Left lung (tissue), 10 donors: ENCODE measurements around the gene RGL3. TPM values are rescaled to one million over a fixed set of nuclear protein-coding genes. Genes with fewer than 3 reads are reported as not detected.

Source experiments
- ATAC-seq: fragments of 200-7000 bp; cut with Tn5 transposase; one replicate; pipeline ENCODE4 v1.9.1; 2020; ENCODE audit warnings: moderate library complexity
- DNase-seq, 4 donors: peaks; one replicate each; pipeline ENCODE4 v3.0.0-alpha.2; 2013 to 2020
- H3K27ac ChIP-seq, 2 donors: fragments of 200-600 bp; sonication (generic) in 1 of 2; one replicate each; pipeline versions ENCODE4 v1.5.0 to v1.8.0; 2020 to 2021
- H3K27me3 ChIP-seq, 2 donors: fragments of 200-600 bp; sonication (generic) in 1 of 2; one replicate each; pipeline versions ENCODE4 v1.5.0 to v1.8.0; 2020 to 2021
- H3K36me3 ChIP-seq, 2 donors: fragments of 200-600 bp; sonication (generic) in 1 of 2; one replicate each; pipeline versions ENCODE4 v1.5.0 to v1.8.0; 2020 to 2021
- H3K4me1 ChIP-seq, 2 donors: fragments of 200-600 bp; one replicate each; pipeline ENCODE4 v1.8.0; 2021
- H3K4me3 ChIP-seq, 2 donors: fragments of 200-600 bp; sonication (generic) in 1 of 2; one replicate each; pipeline versions ENCODE4 v1.5.0 to v1.8.0; 2020 to 2021; ENCODE audit warnings: mild to moderate bottlenecking in 1 of 2
- H3K9me3 ChIP-seq, 2 donors: fragments of 200-600 bp; sonication (generic) in 1 of 2; one replicate each; pipeline versions ENCODE4 v1.5.0 to v1.8.0; 2020 to 2021
- intact Hi-C, 2 donors: fragments of 100-400 bp; cut with DNase I; formaldehyde crosslinking; loops; one replicate each; pipeline versions ENCODE4 v1.11.2 to v1.14.2; 2022
- polyA plus RNA-seq, 6 donors: library from polyadenylated mRNA; unstranded; fragments of 120-200 nt; gene quantifications; one replicate each; pipeline ENCODE4 v1.2.1, GENCODE V29; 2013; ENCODE audit not compliant: insufficient read length in 6 of 6
- total RNA-seq, 2 donors: library from RNA; stranded (reverse); fragmentation: NEBNext Ultra II Directional; extraction: Animal tissue kit (Norgen Biotek cat#: 25700); gene quantifications; one replicate each; pipeline ENCODE4 v1.2.1, GENCODE V29; 2021
- TF ChIP-seq, protein P1 (sequence below), 2 donors: fragments of 200-600 bp; sonication (generic) in 1 of 2; IDR thresholded peaks; one replicate each; pipeline versions ENCODE4 v1.5.0 to v1.8.0; 2021; ENCODE audit warnings: antibody characterized with exemption in 2 of 2
- donor health status: DM: no; HTN: yes; CAD: no.
- donor health status: DM: no; HTN: no; CAD: no.

Gene RGL3
- total and polyA plus RNA-seq, 8 donors, result 32.9 to 68.2 (median 56.6) TPM

DNA sequence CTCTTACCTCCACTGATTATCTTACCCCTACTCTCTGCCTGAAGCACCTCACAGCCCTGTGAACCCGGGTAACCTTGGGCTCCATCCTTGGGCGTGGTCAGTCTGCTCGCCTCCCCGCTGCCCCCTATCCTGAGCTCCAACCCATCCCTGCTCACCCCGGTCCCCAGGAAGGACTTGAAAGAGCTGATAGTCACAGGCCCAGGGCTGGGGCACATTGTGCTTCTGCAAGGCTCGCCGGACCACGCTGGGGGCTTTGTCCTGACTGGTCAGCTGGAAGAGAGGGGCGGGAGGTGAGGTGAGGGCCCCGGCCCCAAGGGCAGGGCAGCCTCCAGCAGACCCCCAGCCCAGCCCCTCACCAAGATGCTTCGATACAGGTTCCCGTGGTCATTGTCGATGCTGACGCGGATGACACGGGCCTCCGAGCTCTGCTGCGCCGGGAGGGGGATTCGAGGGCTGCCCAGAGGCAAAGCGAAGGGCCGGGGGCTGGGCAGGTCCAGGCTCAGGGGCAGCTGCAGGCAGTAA lies 22.0 kb downstream of the RGL3 start:
- ATAC-seq (no peak), DNase-seq (no peak)
- intact Hi-C loops, result no loop called here
- no peaks in the 10 kb centered on the region for H3K4me1 ChIP-seq
- H3K36me3 ChIP-seq, result peaks cover 0 to 12% of the 10 kb centered on the region in 2 donors
- TF ChIP-seq, protein P1, sequence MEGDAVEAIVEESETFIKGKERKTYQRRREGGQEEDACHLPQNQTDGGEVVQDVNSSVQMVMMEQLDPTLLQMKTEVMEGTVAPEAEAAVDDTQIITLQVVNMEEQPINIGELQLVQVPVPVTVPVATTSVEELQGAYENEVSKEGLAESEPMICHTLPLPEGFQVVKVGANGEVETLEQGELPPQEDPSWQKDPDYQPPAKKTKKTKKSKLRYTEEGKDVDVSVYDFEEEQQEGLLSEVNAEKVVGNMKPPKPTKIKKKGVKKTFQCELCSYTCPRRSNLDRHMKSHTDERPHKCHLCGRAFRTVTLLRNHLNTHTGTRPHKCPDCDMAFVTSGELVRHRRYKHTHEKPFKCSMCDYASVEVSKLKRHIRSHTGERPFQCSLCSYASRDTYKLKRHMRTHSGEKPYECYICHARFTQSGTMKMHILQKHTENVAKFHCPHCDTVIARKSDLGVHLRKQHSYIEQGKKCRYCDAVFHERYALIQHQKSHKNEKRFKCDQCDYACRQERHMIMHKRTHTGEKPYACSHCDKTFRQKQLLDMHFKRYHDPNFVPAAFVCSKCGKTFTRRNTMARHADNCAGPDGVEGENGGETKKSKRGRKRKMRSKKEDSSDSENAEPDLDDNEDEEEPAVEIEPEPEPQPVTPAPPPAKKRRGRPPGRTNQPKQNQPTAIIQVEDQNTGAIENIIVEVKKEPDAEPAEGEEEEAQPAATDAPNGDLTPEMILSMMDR (IDR thresholded peaks at IDR 0.05), result no peak
- H3K27me3 ChIP-seq, result no peaks in the 10 kb centered on the region
- no peaks in the 10 kb centered on the region for H3K9me3 ChIP-seq
- no peak overlapping the region for H3K4me3 ChIP-seq
- H3K27ac ChIP-seq, result no peak overlapping the region

DNA sequence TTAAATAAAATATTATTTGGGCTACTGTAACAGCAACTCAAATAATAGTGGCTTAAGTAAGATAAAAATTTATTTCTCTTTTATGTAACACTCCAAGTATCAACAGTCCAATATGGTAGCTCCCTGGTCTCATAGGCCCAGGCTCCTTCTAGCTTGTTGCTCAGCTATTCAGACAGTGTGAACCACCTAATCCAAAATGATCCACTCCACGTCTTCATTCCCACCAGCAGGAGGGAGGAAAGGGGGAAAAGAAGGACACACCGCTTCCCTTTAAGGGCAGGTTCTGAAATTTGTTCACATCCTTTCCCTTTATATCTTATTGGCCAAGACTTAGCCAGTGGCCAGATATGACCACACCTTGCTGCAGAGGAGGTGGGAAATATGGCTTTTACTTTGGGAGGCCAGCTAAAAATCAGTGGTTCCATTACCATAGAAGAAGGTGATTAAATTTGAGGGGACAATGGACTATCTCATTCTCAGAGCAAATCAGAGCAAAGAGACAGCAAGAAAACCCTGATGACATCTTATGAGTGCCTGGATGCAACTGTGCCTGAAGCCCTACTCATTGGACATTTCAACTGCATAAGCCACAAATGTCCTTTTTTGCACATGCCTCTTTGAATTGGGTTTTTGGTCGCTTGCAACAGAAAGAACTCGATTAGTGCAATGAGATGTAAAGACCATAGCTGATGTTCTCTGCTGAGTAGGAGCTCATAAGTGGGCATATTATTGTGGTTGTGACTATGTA lies 28.0 kb downstream of the RGL3 start:
- DNase-seq (no peak), ATAC-seq (no peak)
- no peaks in the 10 kb centered on the region for H3K36me3 ChIP-seq
- intact Hi-C loops, result no loop called here
- no peak overlapping the region for H3K4me3 ChIP-seq
- no peaks in the 10 kb centered on the region for H3K27me3 ChIP-seq
- H3K4me1 ChIP-seq, result peaks cover 0 to 15% of the 10 kb centered on the region in 2 donors
- TF ChIP-seq, protein P1 (IDR thresholded peaks at IDR 0.05), result no peak
- no peak overlapping the region for H3K27ac ChIP-seq
- peaks cover 0 to 10% of the 10 kb centered on the region in 2 donors for H3K9me3 ChIP-seq

DNA sequence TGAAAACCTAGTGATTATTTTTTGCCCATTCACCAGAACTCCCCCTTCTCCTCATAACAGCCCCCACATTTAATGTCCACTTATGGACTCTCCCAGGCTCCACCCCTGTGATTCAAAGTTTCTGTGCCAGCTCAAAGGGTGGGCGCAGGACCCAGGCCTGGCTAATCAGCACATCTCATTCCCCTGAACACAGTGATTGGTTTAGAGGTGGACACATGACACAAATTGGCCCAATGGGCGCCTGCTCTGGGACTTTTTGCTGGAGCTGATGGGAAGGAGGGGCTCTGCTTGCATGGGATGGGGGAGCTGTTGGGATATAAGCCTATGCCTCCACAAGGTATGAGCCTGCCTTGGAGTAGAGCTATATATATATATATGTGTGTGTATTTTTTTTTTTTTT lies 28.8 kb downstream of the RGL3 start:
- no peak for DNase-seq
- no peaks in the 10 kb centered on the region for H3K27me3 ChIP-seq
- intact Hi-C loops, result no loop called here
- peaks cover 0 to 15% of the 10 kb centered on the region in 2 donors for H3K4me1 ChIP-seq
- TF ChIP-seq, protein P1 (IDR thresholded peaks at IDR 0.05), result no peak
- no peak for ATAC-seq
- no peak overlapping the region for H3K27ac ChIP-seq
- peaks cover 0 to 10% of the 10 kb centered on the region in 2 donors for H3K9me3 ChIP-seq
- no peaks in the 10 kb centered on the region for H3K36me3 ChIP-seq
- no peak overlapping the region for H3K4me3 ChIP-seq

DNA sequence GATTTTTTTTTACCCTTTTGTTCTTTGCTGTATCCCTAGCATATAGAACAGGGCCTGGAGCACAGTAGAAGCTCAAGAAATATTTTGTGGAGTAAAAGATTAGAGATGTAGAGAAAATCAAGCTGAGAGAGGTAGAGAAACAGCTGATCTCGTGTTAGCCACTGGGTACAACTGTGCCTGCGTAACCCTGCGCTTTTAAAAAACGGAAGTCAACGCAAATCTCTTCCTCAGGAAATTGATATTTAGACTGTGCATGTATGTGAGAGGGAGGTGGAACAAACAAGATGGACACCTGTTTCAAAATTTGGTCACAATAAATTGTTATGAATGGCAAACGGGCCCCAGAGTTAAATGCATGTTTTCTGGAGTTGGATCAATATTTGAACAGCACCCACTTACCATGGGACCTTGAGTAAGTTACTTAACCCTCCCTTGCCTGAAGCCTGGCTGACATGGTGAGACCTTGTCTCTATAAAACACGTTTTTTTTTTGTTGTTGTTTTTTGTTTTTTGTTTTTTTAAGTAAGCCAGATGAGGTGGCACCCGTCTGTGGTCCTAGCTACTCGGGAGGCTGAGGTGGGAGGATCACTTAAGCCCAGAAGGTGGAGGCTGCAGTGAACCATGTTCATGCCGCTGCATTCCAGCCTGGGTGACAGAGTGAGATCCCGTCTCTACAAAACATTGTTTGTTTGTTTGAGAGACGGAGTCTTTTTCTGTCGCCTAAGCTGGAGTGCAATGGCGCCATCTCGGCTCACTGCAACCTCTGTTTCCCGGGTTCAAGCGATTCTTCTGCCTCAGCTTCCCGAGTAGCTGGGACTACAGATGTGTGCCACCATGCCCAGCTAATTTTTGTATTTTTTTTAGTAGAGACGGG lies 31.7 kb downstream of the RGL3 start:
- peak overlapping the region in 1 of 2 donors; percentile 53 for H3K27ac ChIP-seq

More for the DNA sequence above, 31.7 kb downstream of the RGL3 start:
- H3K9me3 ChIP-seq, result peaks cover 0 to 10% of the 10 kb centered on the region in 2 donors
- DNase-seq (no peak), ATAC-seq (no peak)
- H3K36me3 ChIP-seq, result no peaks in the 10 kb centered on the region
- TF ChIP-seq, protein P1 (IDR thresholded peaks at IDR 0.05), result no peak
- peaks cover 0 to 19% of the 10 kb centered on the region in 2 donors for H3K27me3 ChIP-seq
- intact Hi-C loops, result no loop called here
- peaks cover 13 to 36% of the 10 kb centered on the region in 2 donors for H3K4me1 ChIP-seq
- H3K4me3 ChIP-seq, result no peak overlapping the region
